ENCODE data around the gene SMIM12.

- TF ChIP-seq RAD21 (IDR thresholded peaks at IDR 0.05) = no peak
- no peak for TF ChIP-seq CTCF (IDR thresholded peaks at IDR 0.05; ENCODE audit: low read depth, low read length, missing input control)
- TF ChIP-seq RXRA (IDR thresholded peaks at IDR 0.05) = no peak
- TF ChIP-seq MAX (IDR thresholded peaks at IDR 0.05) = no peak
Observed at GRCh38 chr1:34843392-34844251, 15.9 kb downstream of the SMIM12 start.
